Measurements from ENCODE around the gene SLCO4A1.

- TF ChIP-seq RFX5 (IDR thresholded peaks at IDR 0.05; ENCODE audit: low read depth, low read length) (no peak), CTCF (conservative IDR thresholded peaks at IDR 0.05; ENCODE audit: low read depth, low read length) (no peak), POLR2A (IDR thresholded peaks at IDR 0.05; ENCODE audit: low read depth, low read length) (no peak)
Observed at GRCh38 chr20:62660768-62661167, 18.5 kb downstream of the SLCO4A1 start.

Data from IMR-90 (cell line).